ENCODE results near the gene COL4A3. TPM values are rescaled to one million over a fixed set of nuclear protein-coding genes. Genes with fewer than 3 reads are reported as not detected.

Gene COL4A3
- total RNA-seq, 2 experiments from 2014 or later = not detected

DNA sequence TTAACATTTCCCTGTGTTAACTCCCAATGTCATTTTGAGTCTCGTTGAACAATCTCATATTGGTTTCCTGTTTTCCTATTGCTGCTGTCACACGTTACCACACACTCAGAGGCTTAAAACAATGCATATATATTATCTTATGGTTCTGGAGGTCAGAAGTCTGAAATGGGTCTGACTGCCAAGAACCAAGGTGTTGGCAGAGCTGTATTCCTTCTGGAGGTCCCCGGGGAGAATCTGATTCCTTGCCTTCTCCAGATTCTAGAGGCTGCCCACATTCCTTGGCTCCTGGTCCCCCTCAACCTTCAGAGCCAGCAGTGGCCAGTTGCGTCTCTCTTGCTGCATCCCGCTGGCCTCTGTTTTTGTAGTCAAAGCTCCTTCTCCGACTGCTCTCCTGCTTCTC, 18.0 kb upstream of the COL4A3 start:
- CTCF ChIA-PET = no interaction called here
- Mint-ChIP-seq H3K9me3 (peaks cover 3% of the 10 kb centered on the region), H3K36me3 (ENCODE audit: low read depth) (no peaks in the 10 kb centered on the region), H3K4me1 (no peaks in the 10 kb centered on the region), H3K27ac (no peak overlapping the region), H3K4me3 (no peak overlapping the region), H3K27me3 (peaks cover 9% of the 10 kb centered on the region)
- no peak for DNase-seq
- POLR2A ChIA-PET = no interaction called here

DNA sequence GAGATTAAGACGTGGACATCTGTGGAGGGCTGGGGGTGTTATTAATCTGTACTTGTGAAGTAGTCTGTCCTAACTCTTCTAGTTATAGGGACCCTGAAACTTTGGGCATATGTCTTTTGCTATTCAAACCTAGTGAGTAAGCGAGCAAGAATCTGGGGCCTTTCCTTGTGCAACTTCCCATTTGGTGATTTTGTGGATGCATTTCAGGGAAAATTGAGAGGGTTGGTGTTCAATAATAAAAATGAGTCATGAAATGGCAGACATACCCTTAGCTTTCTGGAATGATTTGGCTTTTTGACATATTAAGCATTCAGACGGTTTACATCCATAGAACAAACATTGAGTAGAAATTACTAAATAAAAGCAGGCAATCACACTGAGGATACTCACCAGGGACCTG, 17.4 kb upstream of the COL4A3 start:
- ChIA-PET CTCF (no interaction called here), POLR2A (no interaction called here)
- no peak for DNase-seq
- peaks cover 9% of the 10 kb centered on the region for H3K27me3 Mint-ChIP-seq
- peaks cover 3% of the 10 kb centered on the region for H3K9me3 Mint-ChIP-seq
- H3K4me1 Mint-ChIP-seq = no peaks in the 10 kb centered on the region
- H3K4me3 Mint-ChIP-seq = no peak overlapping the region
- no peak overlapping the region for H3K27ac Mint-ChIP-seq
- no peaks in the 10 kb centered on the region for H3K36me3 Mint-ChIP-seq (ENCODE audit: low read depth)

DNA sequence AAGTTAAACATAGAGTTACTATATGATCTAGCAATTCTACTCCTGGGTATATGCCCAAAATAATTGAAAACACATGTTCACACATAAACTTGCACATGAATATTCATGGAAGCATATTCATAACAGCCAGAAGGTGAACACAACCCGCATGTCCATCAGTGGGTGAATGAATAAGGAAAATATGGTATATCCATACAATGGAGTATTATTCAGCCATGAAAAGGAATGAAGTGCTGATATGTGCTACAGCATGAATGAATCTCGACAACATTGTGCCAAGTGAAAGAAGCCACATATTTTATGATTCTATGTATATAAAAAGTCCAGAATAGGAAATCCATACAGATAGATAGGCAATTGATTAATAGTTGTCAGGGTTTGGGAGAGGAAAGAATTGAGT, 16.3 kb upstream of the COL4A3 start:
- DNase-seq = no peak
- Mint-ChIP-seq H3K36me3 (ENCODE audit: low read depth) (no peaks in the 10 kb centered on the region), H3K27ac (no peak overlapping the region), H3K9me3 (peaks cover 3% of the 10 kb centered on the region), H3K4me3 (no peak overlapping the region), H3K4me1 (no peaks in the 10 kb centered on the region), H3K27me3 (peaks cover 9% of the 10 kb centered on the region)
- POLR2A ChIA-PET = no interaction called here
- CTCF ChIA-PET = no interaction called here

DNA sequence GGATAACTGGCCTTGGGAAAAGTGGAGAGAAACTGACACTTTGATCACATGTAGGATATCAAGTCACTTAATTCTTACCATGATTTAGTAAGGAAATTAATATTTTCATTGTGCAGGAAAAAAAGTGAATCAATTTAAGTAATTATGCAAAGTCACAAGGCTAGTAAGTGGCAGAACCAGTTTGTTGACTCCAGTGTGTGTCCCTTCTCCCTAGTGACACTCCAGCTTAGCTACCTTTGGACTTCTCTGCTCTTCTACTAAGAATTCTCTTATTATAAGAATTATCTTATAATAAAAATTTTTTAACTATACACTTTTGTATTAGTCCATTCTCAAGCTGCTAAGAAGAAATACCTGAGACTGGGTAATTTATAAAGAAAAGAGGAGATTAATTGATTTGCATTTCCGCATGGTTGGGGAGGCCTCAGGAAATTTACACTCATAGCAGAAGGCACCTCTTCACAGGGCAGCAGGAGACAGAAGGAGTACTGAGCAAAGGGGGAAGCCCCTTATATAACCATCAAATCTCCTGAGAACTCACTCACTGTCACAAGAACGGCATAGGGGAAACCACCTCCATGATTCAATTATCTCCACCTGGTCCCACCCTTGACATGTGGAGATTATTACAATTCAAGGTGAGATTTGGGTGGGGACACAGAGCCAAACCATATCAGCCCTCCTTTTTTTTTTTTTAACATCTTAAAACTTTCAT, 14.0 kb upstream of the COL4A3 start:
- H3K27ac Mint-ChIP-seq = no peak overlapping the region

DNA sequence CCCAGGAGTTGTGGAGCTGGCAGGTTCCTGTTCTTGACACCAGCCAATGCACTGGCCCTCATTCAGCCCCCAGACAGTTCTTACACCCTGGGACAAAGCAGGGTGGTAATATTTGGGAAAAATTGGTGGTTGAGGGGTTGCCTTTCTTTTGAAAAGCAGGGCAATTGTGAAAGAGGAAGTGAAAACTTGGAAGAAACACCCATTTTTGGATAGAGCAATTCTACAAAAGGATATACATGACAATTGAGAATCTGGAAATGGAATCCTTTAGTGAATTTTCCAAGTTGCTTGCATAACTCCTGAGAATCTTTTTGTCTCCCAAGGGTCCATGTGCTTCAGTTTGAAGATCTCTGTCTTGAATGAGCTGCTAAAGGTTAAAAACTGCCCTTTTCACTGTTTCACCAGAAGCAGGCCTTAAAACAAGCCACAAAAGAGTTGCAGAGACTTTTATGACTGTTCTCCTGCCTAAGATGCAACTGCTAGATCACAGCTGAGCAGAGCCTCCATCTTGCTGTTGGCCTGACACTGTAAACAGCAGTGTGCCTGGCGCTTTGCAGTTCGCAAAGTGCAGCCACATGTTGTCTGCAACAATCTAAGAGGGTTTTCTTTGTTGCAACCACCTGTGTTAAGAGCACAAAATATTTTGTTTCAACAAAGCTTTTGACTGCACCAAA, 12.2 kb upstream of the COL4A3 start:
- no peak overlapping the region for H3K27ac Mint-ChIP-seq
- ChIA-PET POLR2A (no interaction called here), CTCF (interaction anchor here (1.2 kb wide), 1 partner anchor 96 kb away, joined by 3 read pairs; no protein-coding TSS in a partner anchor)

More for the DNA sequence above, 14.0 kb upstream of the COL4A3 start:
- no peaks in the 10 kb centered on the region for H3K4me1 Mint-ChIP-seq
- peaks cover 3% of the 10 kb centered on the region for H3K9me3 Mint-ChIP-seq
- POLR2A ChIA-PET = no interaction called here
- H3K27me3 Mint-ChIP-seq = peaks cover 16% of the 10 kb centered on the region
- H3K36me3 Mint-ChIP-seq (ENCODE audit: low read depth) = no peaks in the 10 kb centered on the region
- CTCF ChIA-PET = no interaction called here
- no peak overlapping the region for H3K4me3 Mint-ChIP-seq
- no peak for DNase-seq

DNA sequence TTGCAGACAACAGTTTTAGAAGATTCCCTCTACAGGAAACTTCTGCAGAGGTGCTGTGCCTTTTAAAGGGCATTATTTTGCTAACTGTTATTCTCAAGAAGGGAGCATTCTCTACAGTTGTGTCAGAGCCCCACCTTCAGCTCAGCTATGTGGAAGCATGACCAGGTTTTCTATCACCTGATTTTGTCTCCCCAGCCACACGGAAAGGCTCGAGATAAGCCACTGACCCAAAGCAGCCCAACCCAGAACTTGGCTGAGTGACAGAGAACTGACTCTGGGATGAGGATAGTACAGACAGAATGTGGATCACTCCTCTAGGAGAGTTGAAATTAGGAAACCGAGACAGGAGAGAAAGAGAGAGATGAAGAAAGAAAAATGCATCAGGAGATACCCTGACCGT, 11.1 kb upstream of the COL4A3 start:
- H3K9me3 Mint-ChIP-seq = no peaks in the 10 kb centered on the region
- CTCF ChIA-PET = interaction anchor here (1.2 kb wide), 1 partner anchor 95 kb away, joined by 3 read pairs; no protein-coding TSS in a partner anchor
- no peaks in the 10 kb centered on the region for H3K36me3 Mint-ChIP-seq (ENCODE audit: low read depth)

More for the DNA sequence above, 12.2 kb upstream of the COL4A3 start:
- no peaks in the 10 kb centered on the region for H3K36me3 Mint-ChIP-seq (ENCODE audit: low read depth)
- peaks cover 15% of the 10 kb centered on the region for H3K27me3 Mint-ChIP-seq
- DNase-seq = no peak
- H3K9me3 Mint-ChIP-seq = peaks cover 3% of the 10 kb centered on the region
- no peak overlapping the region for H3K4me3 Mint-ChIP-seq
- no peaks in the 10 kb centered on the region for H3K4me1 Mint-ChIP-seq

DNA sequence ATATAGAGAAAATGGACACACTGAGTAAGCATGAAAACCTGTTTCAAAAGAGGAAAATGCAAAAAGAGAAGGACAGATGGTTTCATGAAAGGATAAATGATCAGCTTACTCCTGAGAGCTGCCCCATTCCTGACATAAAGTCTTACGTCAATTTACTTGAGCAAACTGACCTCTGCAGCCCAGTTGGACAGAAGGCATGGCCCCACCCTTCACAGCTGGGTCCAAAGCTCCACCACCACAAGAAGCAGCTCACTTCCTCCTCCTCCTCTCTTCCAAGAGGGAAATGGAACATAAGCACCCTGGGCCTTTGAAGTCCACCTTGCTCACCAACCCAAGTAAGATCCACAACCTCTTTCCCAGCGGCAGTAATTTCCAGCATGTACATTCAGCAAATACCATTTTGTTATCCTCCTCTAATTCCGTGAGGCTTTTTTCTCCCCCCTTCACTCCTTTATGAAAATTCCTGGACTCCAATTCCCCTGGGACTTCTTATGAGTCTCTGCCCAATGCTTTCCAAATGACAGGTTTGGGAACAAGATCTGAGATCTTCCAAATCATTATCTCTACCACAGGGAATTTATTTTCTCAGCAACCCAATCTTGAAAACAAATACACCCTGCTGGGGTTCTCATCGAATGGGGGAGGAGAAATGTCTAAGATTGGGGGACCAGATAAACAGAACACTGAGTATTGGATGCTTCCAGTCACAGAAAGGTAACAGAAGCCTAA, 10.5 kb upstream of the COL4A3 start:
- H3K27ac Mint-ChIP-seq = no peak overlapping the region
- no peaks in the 10 kb centered on the region for H3K9me3 Mint-ChIP-seq
- no peaks in the 10 kb centered on the region for H3K36me3 Mint-ChIP-seq (ENCODE audit: low read depth)
- H3K4me3 Mint-ChIP-seq = no peak overlapping the region
- peaks cover 19% of the 10 kb centered on the region for H3K27me3 Mint-ChIP-seq
- no peak for DNase-seq
- H3K4me1 Mint-ChIP-seq = no peaks in the 10 kb centered on the region
- ChIA-PET POLR2A (no interaction called here), CTCF (no interaction called here)

More for the DNA sequence above, 11.1 kb upstream of the COL4A3 start:
- POLR2A ChIA-PET = no interaction called here
- no peak for DNase-seq
- Mint-ChIP-seq H3K4me3 (no peak overlapping the region), H3K4me1 (no peaks in the 10 kb centered on the region), H3K27me3 (peaks cover 19% of the 10 kb centered on the region), H3K27ac (no peak overlapping the region)

DNA sequence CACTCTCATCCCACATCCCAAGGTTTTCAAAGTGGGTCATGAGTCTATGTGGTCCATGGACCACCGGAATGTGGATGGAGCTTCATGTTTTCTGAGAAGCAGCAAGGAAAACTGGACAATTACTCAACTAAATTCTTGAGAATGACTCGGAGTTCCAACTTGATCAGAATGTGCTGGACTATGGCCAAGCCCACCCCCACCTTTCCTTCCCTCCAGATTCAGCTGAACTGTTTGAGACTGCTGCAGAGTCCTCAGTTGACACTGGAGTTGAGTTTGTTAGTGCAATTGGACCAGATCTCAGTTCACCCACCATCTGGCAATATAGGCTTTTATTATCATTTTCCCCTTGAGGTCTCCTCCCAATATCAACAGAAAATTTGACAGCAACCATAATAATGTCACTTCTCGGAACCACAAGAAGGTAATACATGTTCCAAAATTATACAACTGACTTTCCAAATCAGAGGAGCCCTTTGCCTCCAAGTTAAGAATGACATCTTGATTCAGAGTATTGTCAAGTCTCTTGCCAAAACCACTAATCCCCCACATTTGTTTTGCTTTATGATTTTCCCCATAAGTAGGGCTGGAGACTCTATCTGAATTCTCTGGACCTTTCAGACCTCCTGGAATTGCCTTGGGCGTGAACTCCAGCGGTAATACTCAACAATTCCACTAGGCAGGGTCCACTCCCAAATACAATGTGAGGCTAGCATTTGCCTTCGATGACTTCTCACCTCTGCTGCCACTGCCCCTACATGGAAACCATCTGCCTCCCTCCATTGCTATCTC, 9.2 kb upstream of the COL4A3 start:
- ChIA-PET POLR2A (no interaction called here), CTCF (no interaction called here)
- Mint-ChIP-seq H3K9me3 (no peaks in the 10 kb centered on the region), H3K4me1 (no peaks in the 10 kb centered on the region), H3K36me3 (ENCODE audit: low read depth) (no peaks in the 10 kb centered on the region), H3K27ac (no peak overlapping the region), H3K27me3 (peaks cover 27% of the 10 kb centered on the region), H3K4me3 (no peak overlapping the region)
- no peak for DNase-seq

DNA sequence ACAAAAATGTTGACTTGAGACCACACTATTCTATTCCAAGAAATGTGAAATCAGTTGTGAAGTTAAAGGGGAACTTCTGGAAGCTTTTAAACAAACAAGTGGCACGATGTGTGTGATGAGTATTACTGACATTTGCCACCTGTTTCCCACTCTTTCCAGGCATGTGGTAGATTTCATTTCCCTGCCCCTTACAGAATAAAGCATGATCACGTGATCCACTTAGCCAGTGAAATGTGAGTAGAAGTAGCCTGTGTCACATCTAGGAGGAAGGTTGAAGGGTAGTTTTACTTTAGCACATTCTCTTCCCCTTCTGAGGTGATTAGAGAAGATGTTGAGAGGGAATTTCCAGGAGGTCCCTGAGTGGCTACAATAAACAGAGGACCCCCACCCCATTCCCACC, 4.3 kb upstream of the COL4A3 start:
- DNase-seq = no peak
- Mint-ChIP-seq H3K4me3 (no peak overlapping the region), H3K27ac (no peak overlapping the region), H3K9me3 (no peaks in the 10 kb centered on the region), H3K4me1 (peaks cover 7% of the 10 kb centered on the region), H3K36me3 (ENCODE audit: low read depth) (no peaks in the 10 kb centered on the region), H3K27me3 (peaks cover 60% of the 10 kb centered on the region)
- ChIA-PET CTCF (no interaction called here), POLR2A (no interaction called here)

DNA sequence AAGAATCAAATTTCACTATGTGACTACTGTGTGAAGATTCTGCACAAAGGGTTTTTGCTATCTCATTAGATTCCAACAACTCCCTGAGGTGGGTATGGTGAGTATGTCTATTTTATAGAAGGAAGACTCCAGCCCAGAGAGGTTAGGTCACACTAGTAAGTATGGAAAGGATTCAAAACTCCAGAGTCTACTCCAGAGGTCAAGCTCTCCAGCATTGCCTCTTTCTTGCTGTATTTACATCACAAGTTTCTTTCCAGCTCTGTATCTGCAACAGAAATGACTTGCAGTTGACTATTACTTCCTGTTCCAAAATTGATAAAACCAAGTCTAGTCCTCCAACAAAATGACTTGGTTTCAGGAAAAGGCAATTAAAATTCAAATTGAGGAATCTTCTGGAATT, 2.5 kb upstream of the COL4A3 start:
- no peak overlapping the region for H3K4me3 Mint-ChIP-seq
- H3K27ac Mint-ChIP-seq = no peak overlapping the region
- H3K9me3 Mint-ChIP-seq = no peaks in the 10 kb centered on the region
- CTCF ChIA-PET = no interaction called here
- H3K27me3 Mint-ChIP-seq = peaks cover 73% of the 10 kb centered on the region
- no peaks in the 10 kb centered on the region for H3K36me3 Mint-ChIP-seq (ENCODE audit: low read depth)
- no peak for DNase-seq
- POLR2A ChIA-PET = no interaction called here
- peaks cover 11% of the 10 kb centered on the region for H3K4me1 Mint-ChIP-seq

DNA sequence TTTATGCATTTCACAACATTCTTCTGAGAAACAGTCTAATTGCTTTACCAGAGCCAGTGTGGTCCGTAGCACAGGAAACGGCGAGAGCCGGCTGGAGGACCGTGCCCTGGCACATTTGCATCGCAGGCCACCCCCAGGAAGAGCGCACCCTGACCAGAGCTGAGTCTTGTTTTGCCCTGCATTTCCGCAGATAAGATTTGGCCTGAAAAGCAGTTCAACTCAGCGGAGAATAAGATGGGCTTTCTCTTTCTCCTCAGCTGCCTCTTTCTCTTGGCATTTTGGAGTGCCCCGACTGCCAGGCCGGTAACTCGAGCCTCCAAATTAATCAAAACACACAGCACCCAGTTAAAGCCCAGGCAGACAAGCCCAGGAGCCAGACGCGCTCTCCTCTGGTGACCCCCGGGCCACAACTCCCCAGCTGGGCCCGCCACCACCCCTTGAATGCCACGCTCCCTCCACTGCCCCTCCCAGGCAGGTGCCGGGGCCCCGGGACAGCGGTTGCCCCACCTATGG, 883 bp upstream of the COL4A3 start:
- Mint-ChIP-seq H3K27me3 (peaks cover 74% of the 10 kb centered on the region), H3K4me1 (peaks cover 11% of the 10 kb centered on the region), H3K9me3 (no peaks in the 10 kb centered on the region), H3K36me3 (ENCODE audit: low read depth) (no peaks in the 10 kb centered on the region), H3K4me3 (peak overlapping the region; percentile 45), H3K27ac (no peak overlapping the region)
- no peak for DNase-seq
- CTCF ChIA-PET = interaction anchor here (0.6 kb wide), 1 partner anchor 812 kb away, joined by 3 read pairs; no protein-coding TSS in a partner anchor
- POLR2A ChIA-PET = no interaction called here

DNA sequence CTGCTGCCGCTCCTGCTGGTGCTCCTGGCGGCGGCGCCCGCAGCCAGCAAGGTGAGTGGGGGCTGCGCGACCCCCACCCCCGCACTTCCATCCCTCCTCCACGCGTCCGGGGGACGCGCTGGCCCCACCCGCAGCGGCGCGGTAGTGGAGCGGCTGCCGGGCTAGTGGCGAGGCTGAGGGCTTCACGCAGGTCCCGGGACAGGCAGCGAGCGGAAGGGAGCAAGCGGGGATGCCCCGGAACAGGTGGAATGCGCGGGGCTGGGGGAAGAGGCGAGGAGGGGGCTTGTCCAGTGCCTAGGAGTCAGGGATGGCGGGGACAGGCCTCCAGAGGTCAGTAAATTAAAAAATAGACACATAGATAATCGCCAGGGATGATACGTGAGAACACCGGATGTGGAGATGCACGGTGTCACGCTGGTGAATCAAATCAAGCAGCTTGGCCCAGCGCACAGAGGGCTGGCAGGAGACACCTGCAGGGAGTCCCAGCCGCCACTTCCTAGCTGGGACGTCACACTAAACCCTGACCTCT, 403 bp downstream of the COL4A3 start:
- POLR2A ChIA-PET = no interaction called here
- H3K9me3 Mint-ChIP-seq = peaks cover under 1% of the 10 kb centered on the region

More for the DNA sequence above, 403 bp downstream of the COL4A3 start:
- Mint-ChIP-seq H3K36me3 (ENCODE audit: low read depth) (no peaks in the 10 kb centered on the region), H3K27me3 (peaks cover 66% of the 10 kb centered on the region), H3K27ac (no peak overlapping the region), H3K4me1 (peaks cover 11% of the 10 kb centered on the region), H3K4me3 (peak overlapping the region; percentile 55)
- DNase-seq = peak; percentile 26
- CTCF ChIA-PET = no interaction called here

Data from activated CD4-positive, alpha-beta T cell treated with anti-CD3 and anti-CD28 coated beads, Interleukin-2, amount 10 ng/mL, durations not matched to agents 7 days and 5 days (primary cell).